C1 segment of cervical spinal cord (tissue), 14 donors: ENCODE results near the gene SNAPC1.
A peak's percentile ranks its signal among the peaks of the same experiment; 100 is the strongest.
"Not testable (repeated sequence)": the region's sequence is repeated elsewhere in the genome, so short reads cannot be mapped to it uniquely, and the experiment has no call there.

Experiments
- DNase-seq, 14 donors: peaks; one replicate each; lab custom pipeline; 2025; lab: John Stamatoyannopoulos, UW

SNAPC1 gene

GRCh38 chr14:61749867-61750266 lies 12.4 kb upstream of the SNAPC1 start:
- no peak for DNase-seq

DNA sequence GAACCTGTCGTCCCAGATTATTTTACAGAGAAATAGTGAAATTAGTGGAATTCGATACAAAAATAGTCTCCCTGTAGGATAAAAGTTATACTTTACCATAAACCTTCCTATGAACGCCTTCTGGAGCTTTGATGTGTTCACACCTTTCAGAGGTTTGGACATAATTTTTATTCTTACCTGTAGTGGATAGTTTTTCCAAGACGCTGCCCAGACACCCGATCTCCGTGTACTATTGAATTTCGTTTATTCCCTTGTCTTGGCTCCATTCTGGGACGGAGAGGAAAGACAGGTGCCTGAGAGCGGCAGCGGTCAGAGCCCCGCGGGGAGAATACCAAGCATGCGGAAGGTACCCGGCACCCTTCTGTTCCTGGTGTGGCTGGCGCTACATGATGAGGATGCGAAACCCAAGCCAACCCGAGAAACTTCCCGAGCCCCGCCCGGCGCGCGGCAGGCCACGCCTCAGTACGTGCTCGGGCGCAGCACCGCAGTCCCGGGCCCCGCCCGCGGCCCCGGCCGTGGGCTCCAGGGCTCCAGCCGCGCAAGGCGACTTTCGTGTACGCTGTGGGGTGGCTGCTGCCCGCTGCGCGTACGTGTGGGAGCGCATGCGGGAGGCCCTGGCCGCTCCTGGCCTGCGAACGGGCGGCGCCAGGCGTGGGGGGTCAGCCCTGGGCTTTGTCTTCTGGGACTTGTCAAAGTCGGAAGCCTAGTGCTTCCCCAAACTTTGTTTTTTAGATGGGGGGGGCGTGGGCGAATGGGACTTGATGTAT lies 11.3 kb upstream of the SNAPC1 start:
- DNase-seq, result peak in 13 of 14 donors; percentile 13 to 79 (median 52)

DNA sequence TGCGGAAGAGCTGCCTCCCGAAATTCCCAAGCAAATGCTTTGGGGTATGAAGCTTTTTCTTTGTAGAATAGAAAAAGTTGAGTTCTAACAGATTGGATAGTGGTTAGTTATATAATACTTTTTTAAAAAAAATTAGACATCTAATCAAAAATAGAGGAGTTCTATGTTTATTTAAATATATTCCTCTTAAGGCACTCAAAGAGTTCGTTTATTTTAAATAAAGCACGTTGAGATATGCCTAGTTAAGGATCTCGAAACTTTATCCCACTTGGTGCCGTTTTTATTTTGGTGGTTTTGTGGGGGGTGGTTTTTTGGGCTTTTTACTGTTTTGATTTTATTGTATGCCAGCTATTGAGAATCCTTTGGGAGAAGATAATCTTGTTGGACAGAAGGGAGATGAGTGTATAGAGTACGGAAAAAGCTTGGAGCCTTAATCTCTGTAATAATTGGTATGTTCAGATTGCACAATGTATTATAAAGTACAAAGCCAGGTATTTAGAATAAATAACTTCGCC lies 10.7 kb upstream of the SNAPC1 start:
- DNase-seq, result no peak

- DNase-seq, result no peak
Observed at GRCh38 chr14:61752626-61753025, 9.6 kb upstream of the SNAPC1 start.

- DNase-seq, result no peak
Observed at GRCh38 chr14:61753631-61754030, 8.6 kb upstream of the SNAPC1 start.

DNA sequence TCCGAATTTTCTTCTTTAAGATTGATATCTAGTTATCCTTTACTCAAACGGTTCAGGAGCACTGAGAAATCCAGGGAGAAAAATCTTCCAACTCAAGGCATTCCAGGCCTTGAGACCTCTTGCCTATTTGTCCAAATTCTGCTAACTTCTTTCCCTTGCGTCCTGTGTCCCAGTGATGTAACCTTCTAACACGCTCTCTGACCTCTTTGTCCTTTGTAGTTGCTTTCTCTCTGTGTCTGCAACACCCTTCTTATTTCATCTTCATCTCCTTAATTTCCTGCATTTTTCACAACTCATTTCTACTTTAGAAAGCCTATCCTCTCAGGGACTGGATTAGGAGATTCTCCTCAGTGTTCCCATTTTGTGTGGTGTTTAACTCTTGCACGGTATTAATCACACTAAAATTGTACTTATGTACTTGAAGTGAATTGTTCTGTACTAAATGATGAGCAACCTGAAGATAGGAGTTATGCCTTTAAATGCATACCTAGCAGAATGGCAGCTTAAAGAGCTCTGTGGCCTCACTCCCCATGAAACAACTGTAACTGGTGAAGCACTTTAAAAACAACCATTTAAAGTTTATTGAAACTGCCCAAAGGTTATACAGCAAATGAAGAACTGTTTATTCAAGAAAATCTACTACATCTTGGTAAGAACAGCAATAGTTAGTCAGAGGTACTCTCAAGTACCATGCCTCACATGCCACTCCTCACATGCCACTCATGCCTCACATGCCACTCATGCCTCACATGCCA lies 7.4 kb upstream of the SNAPC1 start:
- DNase-seq, result no peak

DNA sequence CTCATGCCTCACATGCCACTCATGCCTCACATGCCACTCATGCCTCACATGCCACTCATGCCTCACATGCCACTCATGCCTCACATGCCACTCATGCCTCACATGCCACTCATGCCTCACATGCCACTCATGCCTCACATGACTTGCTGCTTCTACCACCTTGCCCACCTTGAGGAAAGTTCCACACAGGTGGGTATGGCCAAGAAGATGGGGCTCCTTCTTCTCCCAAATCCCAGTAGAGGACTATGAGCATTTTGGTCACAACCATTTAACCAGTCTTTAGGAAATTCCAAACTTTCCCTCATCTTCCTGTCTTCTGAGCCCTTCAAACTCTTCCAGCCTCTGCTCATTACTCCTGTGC lies 6.9 kb upstream of the SNAPC1 start:
- not testable (repeated sequence) for DNase-seq

DNA sequence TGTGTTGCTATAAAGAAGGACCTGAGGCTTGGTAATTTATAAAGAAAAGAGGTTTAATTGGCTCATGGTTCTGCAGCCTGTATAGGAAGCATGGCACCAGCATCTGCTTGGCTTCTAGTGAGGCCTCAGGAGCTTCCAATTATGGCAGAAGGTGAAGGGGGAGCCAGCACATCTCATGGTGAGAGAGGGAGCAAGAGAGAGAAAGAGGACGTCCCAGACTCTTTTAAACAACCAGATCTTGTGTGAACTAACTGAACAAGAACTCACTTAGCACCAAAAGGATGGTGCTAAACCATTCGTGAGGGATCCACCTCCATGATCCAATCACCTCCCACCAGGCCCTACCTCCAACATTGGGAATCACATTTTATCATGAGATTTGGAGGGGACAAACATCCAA lies 6.1 kb upstream of the SNAPC1 start:
- no peak for DNase-seq

GRCh38 chr14:61759878-61760277 lies 2.3 kb upstream of the SNAPC1 start:
- DNase-seq, result no peak

GRCh38 chr14:61761557-61761956 lies 663 bp upstream of the SNAPC1 start:
- DNase-seq, result no peak

DNA sequence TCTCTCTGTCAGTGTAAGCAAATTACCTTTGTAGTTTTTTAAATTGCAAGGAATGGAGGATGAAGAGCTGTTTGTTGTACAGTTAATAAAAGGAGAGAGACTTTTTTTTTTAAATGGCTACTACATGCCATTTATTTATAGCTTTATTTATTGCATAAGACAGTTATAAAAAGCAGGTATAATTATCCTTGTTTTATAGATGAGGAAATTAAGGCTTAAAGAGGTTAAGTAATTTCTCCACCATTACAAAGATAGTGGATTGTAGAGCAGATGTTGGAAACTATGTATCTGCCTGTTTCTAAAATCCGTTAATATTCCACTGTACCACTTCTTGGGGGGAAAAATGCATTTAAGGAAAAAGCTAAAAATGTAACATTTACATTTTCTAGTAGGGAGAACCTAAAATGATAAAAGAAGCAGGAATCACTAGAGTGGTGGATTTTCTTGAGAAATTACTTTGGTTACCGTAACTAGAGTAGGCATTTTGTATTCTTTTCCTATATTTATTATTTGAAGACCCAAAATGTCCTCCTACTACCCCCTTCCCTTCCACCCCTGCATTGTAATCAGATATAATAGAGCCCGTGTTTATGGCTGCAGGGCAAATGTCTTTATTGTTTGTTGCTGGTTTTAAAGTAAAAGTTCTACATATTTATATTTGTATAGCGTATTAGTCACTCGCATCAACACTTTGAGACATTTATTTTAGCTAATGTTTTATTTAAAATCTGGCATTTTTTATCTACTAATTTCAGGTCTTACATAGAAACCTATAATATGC lies 2.3 kb downstream of the SNAPC1 start:
- no peak for DNase-seq

DNA sequence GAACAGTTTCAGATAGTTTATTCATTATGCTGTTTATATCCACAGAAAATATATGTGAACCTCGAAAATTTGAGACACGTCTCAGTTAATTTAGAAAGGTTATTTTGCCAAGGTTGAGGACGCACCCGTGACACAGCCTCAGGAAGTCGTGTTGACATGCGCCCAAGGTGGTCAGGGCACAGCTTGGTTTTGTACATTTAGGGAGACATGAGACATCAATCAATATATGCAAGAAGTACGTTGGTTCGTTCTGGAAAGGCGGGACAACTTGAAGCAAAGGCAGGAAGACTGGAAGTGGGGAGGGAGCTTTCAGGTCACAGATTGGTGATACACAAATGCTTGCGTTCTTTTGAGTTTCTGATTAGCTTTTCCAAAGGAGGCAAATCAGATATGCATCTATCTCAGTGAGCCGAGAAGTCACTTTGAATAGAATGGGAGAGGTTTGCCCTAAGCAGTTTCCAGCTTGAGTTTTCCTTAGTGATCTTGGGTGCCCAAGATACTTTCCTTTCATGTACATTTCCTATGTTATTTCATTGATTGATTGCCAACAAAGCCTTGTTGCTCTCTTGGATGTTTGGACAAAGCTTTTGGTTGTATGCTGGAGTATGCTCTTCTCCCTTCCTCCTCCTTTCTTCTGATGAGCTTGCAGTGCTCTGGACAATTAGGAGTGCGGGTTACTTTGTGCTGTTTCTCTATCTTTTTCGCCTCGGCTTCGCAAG lies 3.2 kb downstream of the SNAPC1 start:
- no peak for DNase-seq

DNA sequence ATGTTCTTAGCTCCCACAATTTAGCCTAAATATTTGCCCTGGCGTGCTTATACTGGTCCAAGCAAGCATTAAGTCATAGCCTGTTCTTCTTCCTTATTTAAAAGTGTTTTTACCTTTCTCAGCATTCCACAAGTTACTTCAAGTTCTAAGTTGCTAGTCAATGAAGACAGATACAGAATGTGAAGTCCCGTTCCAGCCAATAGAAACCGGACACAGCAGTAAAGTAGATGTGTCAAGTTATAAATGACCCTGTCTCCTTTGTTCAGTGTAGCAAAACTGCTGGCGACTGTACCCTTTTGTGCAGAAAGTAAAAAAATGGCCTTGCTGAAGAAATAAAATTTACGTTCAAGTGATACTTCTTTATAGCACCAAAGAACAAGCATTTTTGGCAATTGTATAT lies 3.9 kb downstream of the SNAPC1 start:
- no peak for DNase-seq

DNA sequence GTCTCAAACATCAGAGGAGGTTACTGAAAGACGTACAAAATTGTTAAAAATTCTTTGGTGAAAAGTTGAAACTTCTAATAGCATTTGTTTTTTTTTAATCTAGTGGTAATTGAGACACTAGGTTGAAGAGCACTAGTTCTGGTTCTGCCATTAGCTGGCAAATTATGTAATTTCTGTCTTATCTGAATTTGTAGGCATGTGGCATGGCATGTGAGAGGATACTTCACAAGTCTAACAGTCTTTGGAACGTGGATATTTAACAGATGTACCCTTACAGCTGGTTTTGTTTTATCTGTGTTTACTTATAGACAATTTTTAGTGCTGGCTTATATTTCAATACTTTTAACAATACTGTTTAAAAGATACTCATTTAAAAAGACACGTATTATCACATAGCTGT lies 6.0 kb downstream of the SNAPC1 start:
- no peak for DNase-seq

DNA sequence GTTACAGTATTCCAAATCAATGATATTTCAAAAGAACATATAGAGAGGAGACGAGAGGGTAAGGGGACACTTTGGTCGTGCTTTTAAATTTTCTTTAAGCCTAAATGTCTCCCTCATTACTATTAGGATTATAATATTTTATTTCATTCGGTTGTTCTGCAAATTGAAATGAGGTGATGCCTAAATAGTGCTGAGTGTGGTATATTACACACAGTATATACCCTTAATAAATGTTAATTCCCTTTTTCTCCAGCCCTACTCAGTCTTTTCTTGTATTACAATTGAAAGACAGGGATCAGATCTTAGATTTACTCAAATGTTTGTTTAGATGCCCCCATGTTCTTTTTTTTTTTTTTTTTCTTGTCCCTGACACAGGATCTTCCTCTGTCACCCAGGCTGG lies 7.7 kb downstream of the SNAPC1 start:
- DNase-seq, result no peak

DNA sequence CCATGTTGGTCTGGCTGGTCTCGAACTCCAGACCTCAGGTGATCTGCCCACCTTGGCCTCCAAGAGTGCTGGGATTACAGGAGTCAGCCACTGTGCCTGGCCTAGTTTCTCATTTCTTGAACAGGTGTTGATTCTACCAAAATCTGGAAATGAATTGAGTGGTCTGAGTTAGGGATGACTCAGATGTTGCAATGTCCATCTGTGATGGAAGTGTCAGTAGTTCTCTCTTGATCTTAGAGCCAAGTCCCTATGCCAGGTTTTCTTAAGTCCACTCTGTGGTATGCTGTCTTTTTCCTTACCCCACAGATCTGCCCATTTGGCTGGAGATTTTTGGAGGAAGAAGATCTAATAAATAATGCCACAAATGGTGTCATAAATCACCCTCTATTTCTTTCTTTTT lies 12.6 kb downstream of the SNAPC1 start:
- no peak for DNase-seq

GRCh38 chr14:61780125-61780524 lies 17.9 kb downstream of the SNAPC1 start:
- no peak for DNase-seq

- DNase-seq, result no peak
Observed at GRCh38 chr14:61797309-61797708, 35.1 kb downstream of the SNAPC1 start.

DNA sequence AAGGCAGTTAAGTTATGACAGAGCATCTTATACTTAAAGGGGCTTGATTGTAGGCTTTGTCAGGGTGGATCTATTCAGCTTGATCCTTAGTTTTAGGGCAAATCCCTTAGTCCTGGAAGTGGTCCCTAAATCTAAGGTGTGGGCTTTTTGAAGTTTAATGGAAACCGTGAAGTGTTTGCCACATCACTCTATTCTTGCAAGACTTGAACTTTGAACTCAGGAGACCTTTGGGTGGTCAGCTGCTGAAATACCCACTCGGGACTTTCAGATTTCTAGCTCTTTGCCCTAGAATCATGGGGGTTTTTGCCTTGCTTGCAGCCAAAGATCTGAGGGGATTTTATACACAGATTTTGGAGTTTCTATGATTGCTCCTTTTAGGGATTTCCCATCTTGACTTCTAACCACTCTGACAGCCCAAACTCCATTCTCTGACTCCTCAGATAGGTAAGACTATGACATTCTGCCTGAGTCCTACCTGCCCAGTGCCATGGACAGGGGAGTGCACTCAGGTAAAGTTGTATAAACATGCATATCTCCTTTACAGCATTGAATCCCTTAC lies 39.9 kb downstream of the SNAPC1 start:
- DNase-seq, result no peak

DNA sequence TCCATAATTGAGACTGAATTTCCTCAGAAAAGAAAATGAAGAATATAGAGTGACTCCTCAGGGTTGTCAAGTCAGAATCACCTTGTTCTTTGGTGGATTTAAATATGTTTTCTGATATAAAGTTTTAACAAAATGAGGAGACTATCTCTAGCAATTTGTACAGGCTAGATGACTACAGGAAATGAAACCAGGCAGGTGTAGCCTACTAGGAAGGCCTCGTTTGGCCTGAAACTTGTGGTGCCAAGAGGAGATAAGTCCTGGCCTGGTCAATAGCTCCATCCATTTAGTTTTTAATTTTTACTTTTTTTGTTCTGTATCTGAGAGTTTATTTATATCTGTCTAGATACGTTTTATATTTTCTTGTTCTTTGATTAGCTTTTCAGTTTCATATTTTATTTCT lies 41.5 kb downstream of the SNAPC1 start:
- no peak for DNase-seq

- DNase-seq, result no peak
Observed at GRCh38 chr14:61805451-61805850, 43.2 kb downstream of the SNAPC1 start.
